ENCODE data around the gene CDO1.

- TF ChIP-seq, protein P1, sequence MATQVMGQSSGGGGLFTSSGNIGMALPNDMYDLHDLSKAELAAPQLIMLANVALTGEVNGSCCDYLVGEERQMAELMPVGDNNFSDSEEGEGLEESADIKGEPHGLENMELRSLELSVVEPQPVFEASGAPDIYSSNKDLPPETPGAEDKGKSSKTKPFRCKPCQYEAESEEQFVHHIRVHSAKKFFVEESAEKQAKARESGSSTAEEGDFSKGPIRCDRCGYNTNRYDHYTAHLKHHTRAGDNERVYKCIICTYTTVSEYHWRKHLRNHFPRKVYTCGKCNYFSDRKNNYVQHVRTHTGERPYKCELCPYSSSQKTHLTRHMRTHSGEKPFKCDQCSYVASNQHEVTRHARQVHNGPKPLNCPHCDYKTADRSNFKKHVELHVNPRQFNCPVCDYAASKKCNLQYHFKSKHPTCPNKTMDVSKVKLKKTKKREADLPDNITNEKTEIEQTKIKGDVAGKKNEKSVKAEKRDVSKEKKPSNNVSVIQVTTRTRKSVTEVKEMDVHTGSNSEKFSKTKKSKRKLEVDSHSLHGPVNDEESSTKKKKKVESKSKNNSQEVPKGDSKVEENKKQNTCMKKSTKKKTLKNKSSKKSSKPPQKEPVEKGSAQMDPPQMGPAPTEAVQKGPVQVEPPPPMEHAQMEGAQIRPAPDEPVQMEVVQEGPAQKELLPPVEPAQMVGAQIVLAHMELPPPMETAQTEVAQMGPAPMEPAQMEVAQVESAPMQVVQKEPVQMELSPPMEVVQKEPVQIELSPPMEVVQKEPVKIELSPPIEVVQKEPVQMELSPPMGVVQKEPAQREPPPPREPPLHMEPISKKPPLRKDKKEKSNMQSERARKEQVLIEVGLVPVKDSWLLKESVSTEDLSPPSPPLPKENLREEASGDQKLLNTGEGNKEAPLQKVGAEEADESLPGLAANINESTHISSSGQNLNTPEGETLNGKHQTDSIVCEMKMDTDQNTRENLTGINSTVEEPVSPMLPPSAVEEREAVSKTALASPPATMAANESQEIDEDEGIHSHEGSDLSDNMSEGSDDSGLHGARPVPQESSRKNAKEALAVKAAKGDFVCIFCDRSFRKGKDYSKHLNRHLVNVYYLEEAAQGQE (IDR thresholded peaks at IDR 0.05; ENCODE audit: insufficient replicate concordance, low read depth) = no peak
- TF ChIP-seq SPI1 (IDR thresholded peaks at IDR 0.05; ENCODE audit: borderline replicate concordance, low read depth) = no peak
Measured at GRCh38 chr5:115755675-115756074, 60.8 kb downstream of the CDO1 start.

All from HL-60 (cell line).